CD4-positive, CD25-positive, alpha-beta regulatory T cell (primary cell): Measurements from ENCODE around the gene SF3A2. TPM values are rescaled to one million over a fixed set of nuclear protein-coding genes. Genes with fewer than 3 reads are reported as not detected.
A peak's percentile ranks its signal among the peaks of the same experiment; 100 is the strongest.

ENCODE experiments used
- ATAC-seq, 2 donors: fragments of 150-1000 bp; cut with Tn5 transposase; one replicate each; pipeline ENCODE4 v1.10.0; 2021; ENCODE audit warnings: low read depth in 2 of 2, moderate number of reproducible peaks in 2 of 2, moderate library complexity in 1 of 2
- DNase-seq, 3 donors: peaks; one replicate each; pipeline versions ENCODE4 v3.0.0 to v3.0.0-alpha.2; 2012 to 2022; ENCODE audit warnings: mixed read lengths in 1 of 3
- H3K27ac ChIP-seq: one replicate; pipeline ENCODE4 v1.7.0; 2013; ENCODE audit warnings: mild to moderate bottlenecking, low read length; ENCODE audit not compliant: insufficient read depth, poor library complexity, severe bottlenecking
- H3K27me3 ChIP-seq: one replicate; pipeline ENCODE4 v1.7.0; 2013; ENCODE audit warnings: low read length; ENCODE audit not compliant: control insufficient read depth, insufficient read depth
- H3K36me3 ChIP-seq: one replicate; pipeline ENCODE4 v1.7.0; 2013; ENCODE audit warnings: mild to moderate bottlenecking, low read length, moderate library complexity; ENCODE audit not compliant: control insufficient read depth, insufficient read depth
- H3K4me1 ChIP-seq: 2 replicates; pipeline ENCODE4 v1.7.0; 2013; ENCODE audit warnings: mild to moderate bottlenecking, low read length; ENCODE audit not compliant: insufficient read depth, control insufficient read depth, poor library complexity, severe bottlenecking
- H3K4me3 ChIP-seq: one replicate; pipeline ENCODE4 v1.7.0; 2013; ENCODE audit warnings: low read depth, mild to moderate bottlenecking, low read length, moderate library complexity
- H3K9me3 ChIP-seq, 2 experiments: 1 replicate in 1 of 2; 2 replicates in 1 of 2; pipeline ENCODE4 v1.7.0; 2013; ENCODE audit warnings: low read length in 2 of 2, mild to moderate bottlenecking in 1 of 2, moderate library complexity in 1 of 2; ENCODE audit not compliant: control insufficient read depth in 2 of 2
- H3K27ac Mint-ChIP-seq, 3 donors: one replicate each; pipeline ENCODE4 v1.8.0; 2020 to 2022; ENCODE audit warnings: mild to moderate bottlenecking in 3 of 3, mixed read lengths in 3 of 3, moderate library complexity in 2 of 3
- H3K27me3 Mint-ChIP-seq: one replicate; pipeline ENCODE4 v1.8.0; 2022; ENCODE audit warnings: mild to moderate bottlenecking, mixed read lengths
- H3K36me3 Mint-ChIP-seq: one replicate; pipeline ENCODE4 v1.8.0; 2020; ENCODE audit warnings: mixed read lengths
- H3K4me1 Mint-ChIP-seq, 4 donors: one replicate each; pipeline ENCODE4 v1.8.0; 2020 to 2022; ENCODE audit warnings: mixed read lengths in 4 of 4, mild to moderate bottlenecking in 1 of 4
- H3K4me3 Mint-ChIP-seq, 4 donors: one replicate each; pipeline ENCODE4 v1.8.0; 2020 to 2022; ENCODE audit warnings: mild to moderate bottlenecking in 4 of 4, mixed read lengths in 4 of 4, moderate library complexity in 3 of 4
- H3K9me3 Mint-ChIP-seq, 7 donors: one replicate each; pipeline ENCODE4 v1.8.0; 2020 to 2022; ENCODE audit warnings: mixed read lengths in 7 of 7, mild to moderate bottlenecking in 3 of 7, moderate library complexity in 2 of 7
- polyA plus RNA-seq, 4 donors: library from polyadenylated mRNA; unstranded; fragments of 300-500 nt; fragmentation: Illumina TruSeq; gene quantifications; one replicate each; pipeline ENCODE4 v1.2.3, GENCODE V29; 2021
- total RNA-seq: library from RNA; stranded (reverse); gene quantifications from one replicate; pipeline ENCODE4 v1.2.3, GENCODE V29; 2022

SF3A2 gene
- 146 TPM for total RNA-seq
- polyA plus RNA-seq: 10 to 100 TPM; 13.5 to 26.0 (median 20.0) TPM

DNA sequence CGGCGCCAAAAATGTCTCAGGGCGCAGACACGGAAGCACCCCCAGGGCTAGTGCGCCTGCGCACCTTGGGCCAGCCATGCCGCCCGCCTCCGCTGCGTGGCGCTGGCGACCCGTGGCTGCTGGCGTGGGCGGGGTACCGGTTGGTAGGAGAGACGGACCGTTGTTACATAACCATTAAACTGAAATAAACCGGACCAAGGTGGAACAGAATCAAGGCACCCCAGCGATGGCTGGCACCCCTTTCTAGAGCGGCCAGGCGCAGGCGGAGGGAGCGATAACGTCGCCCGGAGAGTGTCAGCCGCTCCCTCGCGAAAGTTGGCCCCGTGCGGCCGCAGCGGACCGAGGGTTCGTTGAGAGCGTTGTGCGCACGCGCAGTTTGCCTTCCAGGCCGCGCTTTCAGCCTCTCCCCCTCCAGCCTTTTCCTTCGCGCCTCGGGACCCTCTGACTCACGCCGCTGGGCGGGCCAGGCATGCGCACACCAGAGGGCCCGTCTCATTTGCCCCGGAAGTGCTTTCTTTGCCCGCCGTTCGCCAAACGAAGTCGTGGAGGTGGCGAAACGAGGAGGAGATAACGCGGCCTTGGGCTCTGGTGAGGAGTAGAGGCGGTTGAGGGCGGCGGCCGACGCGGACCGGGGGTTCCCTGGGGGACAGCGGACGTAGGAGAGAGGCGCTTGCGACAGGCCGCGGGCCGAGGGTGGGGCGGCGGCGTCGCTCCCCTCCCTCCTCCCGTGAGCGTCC lies at the start of gene SF3A2, which contains the start of gene PLEKHJ1:
Gene SF3A2, plus strand, starts transcription at position 511 of the 737 bp plus-strand sequence. CDS start 6,595 bp downstream, outside the sequence.
Gene PLEKHJ1, minus strand, starts transcription at position 16 of the 737 bp plus-strand sequence. CDS start 81 bp downstream, outside the sequence.
- Histone ChIP-seq H3K9me3 (no peaks in the 10 kb centered on the region), H3K4me3 (peak within 1 kb of the TSS; percentile 75), H3K27me3 (no peaks in the 10 kb centered on the region), H3K36me3 (no peaks in the 10 kb centered on the region), H3K4me1 (peaks cover 68% of the 10 kb centered on the region), H3K27ac (peak within 1 kb of the TSS; percentile 99)
- peak within 1 kb of the TSS; percentile 99 to 100 (median 99) for H3K27ac Mint-ChIP-seq
- DNase-seq (peak; percentile 96 to 100 (median 98)), ATAC-seq (peak; percentile 76 to 83)
- H3K27me3 Mint-ChIP-seq: peaks cover 13% of the 10 kb centered on the region
- H3K4me1 Mint-ChIP-seq: peaks cover 15 to 71% (median 47%) of the 10 kb centered on the region in 4 donors
- peaks cover 16% of the 10 kb centered on the region for H3K36me3 Mint-ChIP-seq
- H3K9me3 Mint-ChIP-seq: no peaks in the 10 kb centered on the region
- H3K4me3 Mint-ChIP-seq: peak within 1 kb of the TSS; percentile 92 to 100 (median 98)

DNA sequence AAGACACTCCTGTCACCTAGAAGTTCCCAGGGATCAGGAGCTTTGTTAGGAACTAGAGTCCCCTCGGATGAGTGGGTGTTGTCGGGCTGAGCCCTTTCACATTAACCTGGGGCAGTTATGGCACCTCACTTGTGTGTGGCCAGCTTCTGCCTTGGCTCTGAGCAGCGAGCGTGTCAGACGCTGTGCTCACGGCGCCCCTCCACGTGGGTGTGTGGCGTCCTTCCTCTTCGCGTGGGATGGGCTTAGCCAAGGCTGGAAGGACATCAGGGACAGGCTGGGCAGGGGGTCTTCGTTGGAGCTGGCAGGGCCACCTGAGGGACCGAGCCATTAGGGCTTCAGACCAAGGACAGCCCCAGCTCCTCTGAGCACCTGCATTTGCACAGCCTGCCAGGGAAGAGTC lies 49.5 kb upstream of the SF3A2 start:
- Mint-ChIP-seq H3K27ac (peak overlapping the region in 2 of 3 donors; percentile 77 to 83), H3K27me3 (no peaks in the 10 kb centered on the region), H3K36me3 (peaks cover 10% of the 10 kb centered on the region), H3K4me3 (no peak overlapping the region), H3K9me3 (no peaks in the 10 kb centered on the region), H3K4me1 (peaks cover 0 to 4% (median 2%) of the 10 kb centered on the region in 4 donors)
- no peaks in the 10 kb centered on the region for H3K4me1 ChIP-seq
- DNase-seq (no peak), ATAC-seq (no peak)
- H3K27me3 ChIP-seq: no peaks in the 10 kb centered on the region
- H3K9me3 ChIP-seq: no peaks in the 10 kb centered on the region
- peaks cover 27% of the 10 kb centered on the region for H3K36me3 ChIP-seq
- H3K27ac ChIP-seq: no peak overlapping the region
- H3K4me3 ChIP-seq: no peak overlapping the region

DNA sequence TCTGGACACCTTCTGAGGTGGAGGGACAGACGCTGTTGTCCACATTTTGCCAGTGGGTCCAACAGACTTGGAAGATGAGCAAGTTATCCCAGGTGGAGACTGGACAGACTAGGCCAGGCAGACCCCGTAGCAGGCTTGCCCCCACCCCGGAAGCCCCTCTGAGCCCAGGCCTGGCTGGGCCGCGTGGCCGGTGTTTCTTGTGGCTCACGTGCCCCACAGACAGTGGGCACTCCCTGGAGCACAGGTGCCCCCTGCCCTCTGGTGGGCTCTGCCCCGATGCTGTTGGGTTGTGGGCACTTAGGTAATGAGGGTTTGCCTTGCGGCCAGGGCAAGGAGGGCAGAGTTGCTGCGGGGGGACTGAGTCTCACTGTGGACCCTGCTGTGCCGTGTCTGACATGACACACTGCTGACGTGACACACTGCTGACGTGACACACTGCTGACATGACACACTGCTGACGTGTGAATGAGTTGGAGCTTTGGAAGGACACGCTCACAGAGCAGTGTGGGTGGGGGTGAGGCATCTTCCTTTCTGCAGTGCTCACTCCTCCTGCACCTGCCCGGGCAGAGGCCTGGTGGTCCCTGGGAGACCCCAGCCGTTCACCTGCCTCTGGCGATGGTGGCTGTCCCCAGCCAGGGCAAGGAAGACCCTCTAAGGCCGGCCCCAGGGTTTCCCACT lies 47.8 kb upstream of the SF3A2 start:
- H3K27ac Mint-ChIP-seq: peak overlapping the region in 1 of 3 donors; percentile 14
- DNase-seq (no peak), ATAC-seq (no peak)
- H3K4me3 ChIP-seq: no peak overlapping the region
- no peaks in the 10 kb centered on the region for H3K9me3 Mint-ChIP-seq
- H3K27me3 ChIP-seq: no peaks in the 10 kb centered on the region
- no peak overlapping the region for H3K27ac ChIP-seq
- H3K4me1 ChIP-seq: no peaks in the 10 kb centered on the region
- H3K4me1 Mint-ChIP-seq: peaks cover 0 to 8% (median 2%) of the 10 kb centered on the region in 4 donors
- H3K9me3 ChIP-seq: no peaks in the 10 kb centered on the region
- no peak overlapping the region for H3K4me3 Mint-ChIP-seq
- no peaks in the 10 kb centered on the region for H3K27me3 Mint-ChIP-seq
- peaks cover 35% of the 10 kb centered on the region for H3K36me3 ChIP-seq
- peaks cover 18% of the 10 kb centered on the region for H3K36me3 Mint-ChIP-seq

DNA sequence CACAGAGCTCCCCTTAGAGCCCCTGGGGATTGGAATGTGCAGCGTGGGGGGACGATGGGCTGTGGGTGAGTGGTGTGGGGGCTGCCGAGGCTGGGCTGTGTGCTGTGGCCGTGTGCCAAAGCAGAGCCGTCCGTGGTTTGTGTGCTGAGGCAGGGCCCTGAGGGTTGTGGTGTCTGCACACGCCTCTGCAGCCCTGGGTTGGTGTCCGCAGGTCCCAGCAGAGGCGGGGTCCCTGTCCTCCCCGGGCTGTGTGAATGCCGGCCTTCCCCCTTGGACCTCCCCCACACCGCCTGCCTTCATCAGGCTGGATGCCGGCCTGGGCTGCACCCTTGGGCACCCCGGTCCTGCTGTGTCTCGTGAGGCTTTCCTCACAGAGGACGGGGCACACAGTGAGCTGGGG lies 46.7 kb upstream of the SF3A2 start:
- H3K27me3 ChIP-seq: no peaks in the 10 kb centered on the region
- H3K4me3 ChIP-seq: no peak overlapping the region
- ATAC-seq (no peak), DNase-seq (no peak)
- H3K9me3 Mint-ChIP-seq: no peaks in the 10 kb centered on the region
- peaks cover 0 to 4% (median under 1%) of the 10 kb centered on the region in 4 donors for H3K4me1 Mint-ChIP-seq
- peaks cover 35% of the 10 kb centered on the region for H3K36me3 ChIP-seq
- no peaks in the 10 kb centered on the region for H3K4me1 ChIP-seq
- H3K9me3 ChIP-seq: no peaks in the 10 kb centered on the region
- no peak overlapping the region for H3K4me3 Mint-ChIP-seq
- peaks cover 15% of the 10 kb centered on the region for H3K36me3 Mint-ChIP-seq
- H3K27ac ChIP-seq: no peak overlapping the region
- no peak overlapping the region for H3K27ac Mint-ChIP-seq
- H3K27me3 Mint-ChIP-seq: no peaks in the 10 kb centered on the region

DNA sequence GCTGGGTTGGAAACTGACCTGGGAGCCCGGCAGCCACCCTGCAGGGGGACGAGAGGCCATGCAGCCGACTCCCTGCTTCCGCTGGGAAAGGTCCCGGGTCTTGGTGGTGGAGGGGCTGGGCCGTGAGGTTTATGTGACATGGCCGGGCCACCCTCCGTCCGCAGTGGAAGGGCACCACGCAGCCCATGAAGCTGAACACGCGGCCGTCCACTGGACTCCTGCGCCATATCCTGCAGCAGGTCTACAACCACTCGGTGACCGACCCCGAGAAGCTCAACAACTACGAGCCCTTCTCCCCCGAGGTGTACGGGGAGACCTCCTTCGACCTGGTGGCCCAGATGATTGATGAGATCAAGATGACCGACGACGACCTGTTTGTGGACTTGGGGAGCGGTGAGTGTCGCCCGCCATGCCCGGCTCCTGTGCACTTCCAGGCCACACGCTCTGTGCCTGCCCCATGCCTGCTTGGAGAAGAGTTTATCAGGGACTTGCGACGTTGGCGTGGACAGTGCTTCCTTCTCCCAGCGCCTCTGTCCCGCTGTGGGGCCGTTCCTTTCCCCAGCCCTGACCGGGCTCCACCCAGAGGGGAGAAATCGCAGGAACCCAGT lies 45.7 kb upstream of the SF3A2 start:
- Mint-ChIP-seq H3K4me1 (peaks cover 0 to 4% (median 0%) of the 10 kb centered on the region in 4 donors), H3K4me3 (no peak overlapping the region), H3K9me3 (no peaks in the 10 kb centered on the region), H3K27me3 (no peaks in the 10 kb centered on the region), H3K36me3 (peaks cover 11% of the 10 kb centered on the region), H3K27ac (no peak overlapping the region)
- Histone ChIP-seq H3K4me1 (no peaks in the 10 kb centered on the region), H3K4me3 (no peak overlapping the region), H3K27ac (no peak overlapping the region), H3K9me3 (no peaks in the 10 kb centered on the region), H3K27me3 (no peaks in the 10 kb centered on the region), H3K36me3 (peaks cover 32% of the 10 kb centered on the region)
- DNase-seq (no peak), ATAC-seq (no peak)

DNA sequence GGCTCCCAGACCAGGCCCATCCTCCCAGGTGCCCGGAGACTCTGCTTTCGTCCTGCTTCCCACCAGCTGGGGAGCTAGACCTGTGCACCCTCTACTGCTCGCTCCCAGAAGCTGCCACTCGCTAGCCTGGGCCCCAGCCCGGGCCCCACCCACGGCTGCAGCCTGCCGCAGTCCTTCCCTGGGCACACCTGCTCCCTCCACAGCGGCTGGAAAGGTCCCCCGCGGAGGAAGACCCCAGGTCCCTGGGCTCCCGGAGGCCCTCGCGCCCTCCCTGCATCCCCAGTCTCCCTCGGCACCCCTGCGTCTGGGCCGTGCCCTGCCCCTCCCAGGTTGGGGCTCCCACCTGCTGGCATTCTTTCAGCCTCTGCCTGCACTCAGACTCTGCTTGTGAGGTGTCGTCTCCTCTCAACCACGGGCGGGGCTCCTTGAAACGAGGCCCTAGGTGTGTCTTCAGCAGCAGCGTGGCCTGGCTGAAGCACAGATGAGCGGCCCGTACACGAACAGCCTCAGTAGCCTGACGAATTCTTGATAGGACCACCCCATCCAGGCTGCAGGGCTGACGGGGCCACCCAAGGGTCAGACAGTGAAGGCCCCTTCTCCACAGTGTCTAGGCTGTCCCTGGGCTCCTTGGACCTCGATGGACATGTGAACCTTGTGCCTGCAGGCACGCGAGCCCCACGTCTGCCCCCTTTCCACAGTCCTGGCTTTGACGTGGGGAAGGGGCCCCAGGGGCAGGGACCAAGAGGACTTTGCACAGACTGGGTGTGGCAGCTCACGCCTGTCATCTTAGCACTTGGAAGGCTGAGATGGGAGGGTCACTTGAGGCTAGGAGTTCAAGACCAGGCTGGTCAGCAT lies 44.9 kb upstream of the SF3A2 start:
- Histone ChIP-seq H3K27me3 (no peaks in the 10 kb centered on the region), H3K4me1 (no peaks in the 10 kb centered on the region), H3K36me3 (peaks cover 26% of the 10 kb centered on the region), H3K27ac (no peak overlapping the region), H3K9me3 (no peaks in the 10 kb centered on the region), H3K4me3 (no peak overlapping the region)
- peaks cover 0 to 4% (median 0%) of the 10 kb centered on the region in 4 donors for H3K4me1 Mint-ChIP-seq
- H3K36me3 Mint-ChIP-seq: peaks cover 11% of the 10 kb centered on the region
- no peak for ATAC-seq
- no peak for DNase-seq
- no peak overlapping the region for H3K27ac Mint-ChIP-seq
- H3K27me3 Mint-ChIP-seq: no peaks in the 10 kb centered on the region
- no peaks in the 10 kb centered on the region for H3K9me3 Mint-ChIP-seq
- H3K4me3 Mint-ChIP-seq: no peak overlapping the region

GRCh38 chr19:2192862-2193261 lies 43.8 kb upstream of the SF3A2 start:
- Histone ChIP-seq H3K4me1 (no peaks in the 10 kb centered on the region), H3K4me3 (no peak overlapping the region), H3K27ac (no peak overlapping the region), H3K9me3 (no peaks in the 10 kb centered on the region), H3K36me3 (peaks cover 19% of the 10 kb centered on the region), H3K27me3 (no peaks in the 10 kb centered on the region)
- Mint-ChIP-seq H3K27me3 (no peaks in the 10 kb centered on the region), H3K27ac (peak overlapping the region in 1 of 3 donors; percentile 43), H3K36me3 (peaks cover 11% of the 10 kb centered on the region), H3K4me1 (peaks cover 0 to 7% (median 0%) of the 10 kb centered on the region in 4 donors), H3K9me3 (no peaks in the 10 kb centered on the region), H3K4me3 (no peak overlapping the region)
- no peak for ATAC-seq
- DNase-seq: no peak
